GM19452 (cell line): ENCODE results near the gene PDLIM1.
"Not testable (repeated sequence)": the region's sequence is repeated elsewhere in the genome, so short reads cannot be mapped to it uniquely, and the experiment has no call there.

Source experiments
- ATAC-seq: cut with Tn5 transposase; IDR thresholded peaks from one replicate; pipeline ENCODE4 v1.9.1; 2021; ENCODE audit not compliant: unreplicated experiment

The PDLIM1 gene

DNA sequence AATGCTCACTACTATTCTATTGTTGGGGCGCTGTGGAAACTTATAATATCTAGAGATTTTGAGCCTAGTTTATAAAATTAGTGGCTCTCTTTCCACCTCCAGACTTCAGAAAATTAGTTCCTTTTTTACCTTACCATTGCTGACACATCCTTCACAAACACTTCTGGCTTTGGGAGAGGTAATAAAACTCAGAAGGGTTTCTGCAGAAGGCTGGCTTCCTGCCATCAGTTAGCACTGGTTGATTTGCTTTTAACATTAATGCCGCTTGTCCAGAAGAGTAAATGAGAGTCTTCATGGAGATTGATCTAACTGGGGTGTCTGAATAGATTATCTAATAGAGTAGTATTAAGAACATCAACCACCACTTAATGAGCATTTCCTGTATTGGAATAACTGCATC, 76.4 kb downstream of the PDLIM1 start:
- ATAC-seq = no peak

DNA sequence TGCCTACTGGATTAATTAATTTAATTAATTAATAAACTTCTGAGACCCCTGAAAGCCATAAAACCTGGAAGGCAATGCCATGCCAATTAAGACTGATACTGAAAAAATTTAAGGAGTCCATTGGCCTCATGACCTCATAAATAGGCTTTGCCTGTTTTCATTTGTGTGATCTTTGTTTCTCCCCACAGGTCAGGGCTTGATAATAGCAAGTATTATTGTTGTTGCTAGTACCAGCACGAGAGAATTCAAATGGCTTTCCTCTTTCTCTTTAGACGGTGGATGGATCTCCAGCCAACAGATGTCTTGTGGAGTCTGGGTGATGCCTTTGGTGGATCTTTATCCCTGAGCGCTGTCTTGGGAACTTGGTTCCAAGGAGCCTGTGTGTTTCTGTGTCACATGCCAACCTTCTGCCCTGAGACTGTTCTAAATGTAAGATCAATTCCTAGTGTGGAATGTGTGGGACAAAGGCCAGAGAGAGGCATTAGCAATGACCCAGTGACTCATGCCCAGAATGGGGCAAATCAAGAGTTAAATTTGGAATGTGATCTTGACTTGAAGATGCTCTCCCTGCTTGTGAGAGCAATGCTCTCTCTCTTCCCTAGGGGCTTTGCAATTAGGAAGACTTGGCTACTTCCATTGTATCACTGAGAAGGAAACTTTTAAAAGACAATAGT, 79.1 kb downstream of the PDLIM1 start:
- no peak for ATAC-seq

DNA sequence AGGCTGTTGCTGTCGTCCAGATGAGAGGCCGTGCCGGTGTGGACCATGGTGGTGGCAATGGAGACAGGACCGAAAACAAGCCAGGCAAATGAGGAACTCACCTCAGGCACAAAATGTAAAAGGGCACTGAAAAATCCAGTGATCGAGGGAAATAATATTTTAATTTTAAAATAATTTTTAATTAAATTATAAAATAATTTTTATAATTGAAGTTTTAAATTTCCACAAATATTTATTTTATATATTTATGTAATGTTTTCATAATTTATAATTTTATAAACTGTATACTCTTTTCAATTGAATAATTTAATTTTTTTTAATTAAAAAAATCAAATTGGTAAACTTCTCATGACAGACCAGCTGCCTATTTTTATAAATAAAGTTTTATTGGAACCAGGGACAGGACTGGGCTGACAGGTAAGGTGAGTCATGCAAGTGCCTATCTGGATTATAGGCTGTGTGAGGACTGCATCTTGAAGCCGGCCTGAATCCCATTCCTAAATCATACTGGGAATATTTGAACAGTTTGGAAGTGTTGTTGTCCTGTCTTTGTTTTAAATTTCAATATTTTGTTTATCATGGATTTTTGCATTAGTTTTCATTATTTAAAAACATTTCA, 81.2 kb downstream of the PDLIM1 start:
- ATAC-seq = no peak

DNA sequence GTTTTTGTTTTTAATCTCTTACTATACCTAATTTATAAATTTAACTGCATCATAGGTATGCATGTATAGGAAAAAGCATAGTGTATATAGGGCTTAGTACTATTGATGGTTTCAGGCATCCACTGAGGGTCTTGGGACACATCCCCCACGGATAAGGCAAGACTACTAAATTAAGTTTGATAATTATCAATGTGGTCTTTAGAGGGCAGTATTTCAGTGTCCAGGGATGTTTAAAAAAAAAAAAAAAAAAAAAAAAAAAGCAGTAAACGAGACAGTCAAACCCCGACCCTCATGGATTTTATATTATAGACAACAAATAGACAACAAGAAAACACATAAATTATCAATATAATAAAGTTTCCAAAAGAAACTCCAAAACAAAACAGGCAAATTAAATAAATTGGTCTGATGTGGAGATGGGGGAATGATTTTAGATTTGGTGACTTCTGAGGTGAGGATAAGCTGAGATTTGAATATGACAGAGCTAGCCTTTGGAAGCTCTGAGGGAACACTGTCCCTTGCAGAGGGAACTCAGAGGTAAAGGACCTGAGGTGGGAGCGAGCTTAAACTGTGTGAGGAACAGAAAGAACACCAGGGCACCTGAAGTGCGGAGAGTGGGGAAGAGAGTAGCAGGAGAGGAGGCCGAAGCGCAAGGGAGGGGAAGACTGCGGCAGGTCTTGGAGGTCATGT, 82.0 kb downstream of the PDLIM1 start:
- ATAC-seq = no peak

DNA sequence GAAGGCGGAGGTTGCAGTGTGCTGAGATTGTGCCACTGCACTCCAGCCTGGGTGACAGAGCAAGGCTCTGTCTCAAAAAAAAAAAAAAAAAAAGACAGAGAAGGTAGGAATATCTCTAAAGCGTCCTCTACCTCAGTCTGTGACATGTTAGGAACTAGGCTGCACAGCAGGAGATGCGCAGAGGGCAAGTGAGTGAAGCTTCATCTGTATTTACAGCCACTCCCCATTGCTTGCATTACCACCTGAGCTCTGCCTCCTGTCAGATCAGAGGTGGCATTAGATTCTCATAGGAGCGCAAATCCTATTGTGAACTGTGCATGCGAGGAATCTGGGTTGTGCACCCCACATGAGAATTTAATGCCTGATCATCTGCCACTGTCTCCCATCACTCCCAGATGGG, 87.9 kb downstream of the PDLIM1 start:
- not testable (repeated sequence) for ATAC-seq

DNA sequence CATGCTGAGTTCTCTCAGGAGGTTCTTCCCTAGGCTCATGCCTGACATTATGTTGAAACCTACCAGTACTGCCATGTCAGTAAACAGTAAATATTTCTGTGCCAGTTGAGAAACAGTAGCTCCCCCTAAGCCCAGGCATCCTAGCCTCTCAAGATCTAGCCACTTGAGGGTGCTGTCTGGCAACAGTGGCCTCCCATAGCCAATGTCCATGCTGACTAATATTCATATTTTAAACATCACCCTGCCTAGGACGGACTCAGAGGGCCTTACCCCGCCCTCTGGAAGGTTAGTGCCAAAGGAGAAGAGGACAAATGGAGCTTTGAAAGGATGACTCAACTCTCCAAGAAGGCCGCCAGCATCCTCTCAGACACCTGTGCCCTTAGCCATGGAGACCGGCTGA, 89.1 kb downstream of the PDLIM1 start:
- no peak for ATAC-seq

DNA sequence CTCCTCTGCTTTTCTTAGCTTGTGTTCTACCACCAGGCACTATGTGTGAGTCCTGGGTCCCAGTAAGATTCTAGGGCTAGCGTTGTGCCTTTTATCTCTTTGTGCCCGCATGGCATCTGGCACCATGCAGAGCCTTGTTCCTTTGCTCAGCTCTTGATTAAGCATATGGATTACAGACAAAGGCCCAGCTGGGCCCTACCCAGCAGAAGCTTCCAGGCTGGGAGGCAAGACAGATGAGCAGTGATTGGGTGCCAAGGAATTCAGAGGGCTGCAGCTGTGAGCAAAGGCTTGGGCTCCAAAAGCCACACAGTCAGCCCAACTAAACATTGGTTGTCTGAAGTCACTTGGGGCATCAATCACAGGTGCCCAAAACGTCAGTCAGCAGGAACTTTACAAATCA, 94.8 kb downstream of the PDLIM1 start:
- ATAC-seq = no peak

DNA sequence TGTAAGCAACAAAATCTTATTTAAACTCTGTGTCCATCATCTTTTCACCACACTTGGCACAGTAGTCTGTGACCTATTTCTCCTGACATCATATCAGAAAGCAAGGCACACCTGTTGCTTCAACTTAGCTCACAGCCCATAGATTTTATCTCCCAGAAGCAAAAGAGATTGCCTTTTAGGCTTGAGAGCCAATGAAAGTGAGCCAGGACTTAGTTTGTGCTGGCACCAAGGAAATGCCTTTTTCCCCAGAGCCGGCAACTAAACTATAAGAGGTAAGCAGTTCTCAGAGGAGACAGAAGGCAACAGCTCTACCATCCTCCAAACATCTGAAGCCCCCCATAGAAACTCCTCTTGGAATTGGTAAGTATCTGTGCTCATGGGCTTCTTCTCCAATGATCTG, 96.9 kb downstream of the PDLIM1 start, which contains the start of gene ACSM6:
ACSM6 (plus strand) TSS at position 295 of the 400 bp plus-strand sequence. CDS start 248 bp downstream, outside the sequence.
- no peak for ATAC-seq

DNA sequence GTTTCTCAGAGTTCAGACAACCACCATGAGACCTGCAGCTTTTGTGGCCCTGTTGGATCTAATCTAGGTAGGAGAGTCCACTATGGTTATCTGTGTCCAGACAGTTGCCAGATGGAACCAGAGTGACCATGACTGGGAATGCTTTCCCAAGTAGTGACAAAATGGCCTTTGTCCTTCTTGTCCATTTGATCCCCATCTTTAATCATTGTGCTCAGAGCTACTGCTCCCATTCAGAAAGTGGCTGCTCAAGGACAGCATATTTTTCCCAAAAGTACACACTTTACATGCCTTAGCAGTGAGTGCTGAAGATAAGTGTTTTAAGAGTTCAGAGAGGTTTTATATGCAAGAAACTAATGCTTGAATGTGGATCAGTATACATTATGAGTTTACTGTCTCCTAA, 102.2 kb downstream of the PDLIM1 start:
- ATAC-seq = no peak

DNA sequence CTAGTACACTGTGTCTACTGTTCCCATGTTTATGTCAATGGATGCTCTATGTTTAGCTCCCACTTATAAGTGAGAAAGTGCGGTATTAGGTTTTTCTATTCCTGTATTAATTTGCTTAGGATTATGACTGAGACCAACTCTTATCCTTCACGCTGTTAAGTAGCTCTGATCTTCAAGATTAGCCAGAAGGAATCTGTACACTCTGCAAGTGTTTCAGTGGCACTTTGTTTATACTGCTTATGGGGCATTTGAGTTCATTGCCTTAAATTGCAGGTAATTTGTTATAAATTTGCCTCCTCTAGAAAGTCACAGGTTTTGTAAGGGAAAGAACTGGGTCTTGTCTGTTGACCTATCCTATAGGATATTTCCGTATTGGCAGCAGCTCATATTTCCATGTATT, 103.2 kb downstream of the PDLIM1 start:
- ATAC-seq = no peak
